PC-9 (cell line): ENCODE measurements around the gene TNK2.

Source experiments
- EZH2 ChIP-seq: fragments of 200-600 bp; sonication (generic); IDR thresholded peaks from 2 replicates; pipeline ENCODE4 v1.8.0; 2017; ENCODE audit warnings: antibody characterized with exemption, low read depth
- TF ChIP-seq, protein P1 (sequence below): fragments of 200-600 bp; sonication (generic); conservative IDR thresholded peaks from 2 replicates; pipeline ENCODE4 v1.6.1; 2017; ENCODE audit warnings: mixed run types, antibody characterized with exemption, mild to moderate bottlenecking, moderate library complexity

DNA sequence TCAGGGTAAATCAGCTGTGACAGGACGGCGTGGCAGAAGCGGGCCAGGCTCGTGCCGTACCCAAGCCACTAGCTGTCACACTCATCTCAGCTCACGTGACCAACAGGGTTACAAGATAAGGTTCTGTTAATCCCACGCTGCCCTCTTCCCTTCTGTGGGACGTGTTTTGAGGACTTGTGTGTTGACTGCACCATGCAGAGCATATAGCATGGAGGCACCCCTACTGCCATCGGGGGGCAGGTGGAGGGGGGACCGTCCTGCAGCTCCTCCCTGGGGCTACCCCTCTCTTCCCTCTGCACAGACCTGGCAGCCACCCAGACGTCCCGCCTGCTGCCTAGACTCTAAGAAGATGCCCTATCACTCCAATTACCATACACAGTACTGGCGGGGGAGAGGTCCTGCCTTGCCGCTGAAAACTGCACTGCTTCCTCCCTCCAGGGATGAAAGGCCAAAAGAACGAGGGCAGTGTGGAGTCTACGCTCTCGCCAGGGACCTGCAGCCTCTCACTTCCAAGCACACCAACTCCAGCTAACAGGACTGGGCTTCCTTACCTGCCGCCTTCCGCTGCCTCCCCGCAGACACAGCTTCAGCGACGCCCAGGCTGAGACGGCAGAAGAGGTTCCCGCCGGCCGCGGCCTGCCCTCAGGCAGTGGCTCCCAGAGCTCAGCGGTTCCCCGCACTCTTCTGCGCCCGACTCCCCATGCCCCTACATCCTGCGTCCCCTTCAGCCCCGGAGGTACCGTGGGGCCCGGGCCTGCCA is at the start of gene TNK2:
- TF ChIP-seq, protein P1, sequence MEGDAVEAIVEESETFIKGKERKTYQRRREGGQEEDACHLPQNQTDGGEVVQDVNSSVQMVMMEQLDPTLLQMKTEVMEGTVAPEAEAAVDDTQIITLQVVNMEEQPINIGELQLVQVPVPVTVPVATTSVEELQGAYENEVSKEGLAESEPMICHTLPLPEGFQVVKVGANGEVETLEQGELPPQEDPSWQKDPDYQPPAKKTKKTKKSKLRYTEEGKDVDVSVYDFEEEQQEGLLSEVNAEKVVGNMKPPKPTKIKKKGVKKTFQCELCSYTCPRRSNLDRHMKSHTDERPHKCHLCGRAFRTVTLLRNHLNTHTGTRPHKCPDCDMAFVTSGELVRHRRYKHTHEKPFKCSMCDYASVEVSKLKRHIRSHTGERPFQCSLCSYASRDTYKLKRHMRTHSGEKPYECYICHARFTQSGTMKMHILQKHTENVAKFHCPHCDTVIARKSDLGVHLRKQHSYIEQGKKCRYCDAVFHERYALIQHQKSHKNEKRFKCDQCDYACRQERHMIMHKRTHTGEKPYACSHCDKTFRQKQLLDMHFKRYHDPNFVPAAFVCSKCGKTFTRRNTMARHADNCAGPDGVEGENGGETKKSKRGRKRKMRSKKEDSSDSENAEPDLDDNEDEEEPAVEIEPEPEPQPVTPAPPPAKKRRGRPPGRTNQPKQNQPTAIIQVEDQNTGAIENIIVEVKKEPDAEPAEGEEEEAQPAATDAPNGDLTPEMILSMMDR: no peak
- TF ChIP-seq EZH2: no peak
